ENCODE measurements around the gene CENPP. TPM values are rescaled to one million over a fixed set of nuclear protein-coding genes. Genes with fewer than 3 reads are reported as not detected.
"Not testable (repeated sequence)": the region's sequence is repeated elsewhere in the genome, so short reads cannot be mapped to it uniquely, and the experiment has no call there.

Gene CENPP
- total RNA-seq, 1 experiment from 2014 or later: 14.3 TPM

DNA sequence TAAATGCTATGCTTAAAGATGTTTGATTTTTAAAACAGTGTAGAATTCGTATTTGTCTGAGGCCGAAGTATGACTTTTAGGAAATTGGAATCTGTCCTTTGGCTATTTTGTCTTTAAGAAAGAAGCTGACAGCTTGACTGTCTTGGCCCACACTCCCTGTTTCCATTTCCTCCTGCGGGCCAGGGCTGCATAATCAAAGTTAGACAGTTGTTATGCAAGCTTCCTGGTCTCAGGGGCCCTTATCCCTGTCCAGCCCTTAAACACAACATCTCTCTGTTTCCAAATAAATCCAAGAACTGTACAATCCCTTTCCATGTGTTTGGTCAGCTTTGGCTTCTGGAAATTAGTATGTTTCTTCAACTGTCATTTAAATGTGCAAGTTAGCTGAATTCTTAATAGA is 264.6 kb downstream of the CENPP start:
- Mint-ChIP-seq H3K27ac (no peak overlapping the region), H3K4me3 (no peak overlapping the region), H3K36me3 (peaks cover 5% of the 10 kb centered on the region), H3K4me1 (peaks cover 18% of the 10 kb centered on the region), H3K9me3 (peaks cover 11% of the 10 kb centered on the region), H3K27me3 (ENCODE audit: low read depth) (no peaks in the 10 kb centered on the region)
- TF ChIP-seq HMGA2 (CRISPR knock-in tag; IDR thresholded peaks at IDR 0.05): no peak
- TF ChIP-seq, protein P1, sequence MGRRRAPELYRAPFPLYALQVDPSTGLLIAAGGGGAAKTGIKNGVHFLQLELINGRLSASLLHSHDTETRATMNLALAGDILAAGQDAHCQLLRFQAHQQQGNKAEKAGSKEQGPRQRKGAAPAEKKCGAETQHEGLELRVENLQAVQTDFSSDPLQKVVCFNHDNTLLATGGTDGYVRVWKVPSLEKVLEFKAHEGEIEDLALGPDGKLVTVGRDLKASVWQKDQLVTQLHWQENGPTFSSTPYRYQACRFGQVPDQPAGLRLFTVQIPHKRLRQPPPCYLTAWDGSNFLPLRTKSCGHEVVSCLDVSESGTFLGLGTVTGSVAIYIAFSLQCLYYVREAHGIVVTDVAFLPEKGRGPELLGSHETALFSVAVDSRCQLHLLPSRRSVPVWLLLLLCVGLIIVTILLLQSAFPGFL (CRISPR knock-in tag; IDR thresholded peaks at IDR 0.05; ENCODE audit: borderline replicate concordance): no peak
- DNase-seq (ENCODE audit: low spot score) (no peak), ATAC-seq (no peak)
- CTCF ChIA-PET: interaction anchor here (1.1 kb wide), 1 partner anchor 88 kb away, joined by 4 read pairs; no protein-coding TSS in a partner anchor
- POLR2A ChIA-PET: no interaction called here

DNA sequence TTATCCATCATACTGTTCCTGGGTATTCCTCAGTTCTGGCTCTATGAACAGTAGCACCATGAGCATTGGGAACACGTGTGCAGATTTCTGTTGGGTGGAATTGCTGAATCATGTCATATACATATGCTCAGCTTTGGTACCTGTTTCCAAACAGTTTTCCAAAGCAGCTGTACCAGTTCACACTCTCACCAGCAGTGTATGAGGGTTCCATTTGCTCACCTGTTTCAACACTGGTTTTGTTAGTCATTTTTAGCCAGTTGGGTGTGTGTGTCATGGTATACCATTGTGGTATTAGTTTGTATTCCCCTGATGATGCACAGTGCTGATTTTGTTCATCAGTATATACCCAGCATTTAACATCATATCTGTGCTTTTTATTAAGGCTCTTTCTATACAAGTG is 266.8 kb downstream of the CENPP start:
- CTCF ChIA-PET: interaction anchor here (1.0 kb wide), 1 partner anchor 90 kb away, joined by 4 read pairs; no protein-coding TSS in a partner anchor
- POLR2A ChIA-PET: no interaction called here
- TF ChIP-seq, protein P2, sequence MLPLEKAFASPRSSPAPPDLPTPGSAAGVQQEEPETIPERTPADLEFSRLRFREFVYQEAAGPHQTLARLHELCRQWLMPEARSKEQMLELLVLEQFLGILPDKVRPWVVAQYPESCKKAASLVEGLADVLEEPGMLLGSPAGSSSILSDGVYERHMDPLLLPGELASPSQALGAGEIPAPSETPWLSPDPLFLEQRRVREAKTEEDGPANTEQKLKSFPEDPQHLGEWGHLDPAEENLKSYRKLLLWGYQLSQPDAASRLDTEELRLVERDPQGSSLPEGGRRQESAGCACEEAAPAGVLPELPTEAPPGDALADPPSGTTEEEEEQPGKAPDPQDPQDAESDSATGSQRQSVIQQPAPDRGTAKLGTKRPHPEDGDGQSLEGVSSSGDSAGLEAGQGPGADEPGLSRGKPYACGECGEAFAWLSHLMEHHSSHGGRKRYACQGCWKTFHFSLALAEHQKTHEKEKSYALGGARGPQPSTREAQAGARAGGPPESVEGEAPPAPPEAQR (CRISPR knock-in tag; IDR thresholded peaks at IDR 0.05): no peak
- DNase-seq (ENCODE audit: low spot score) (no peak), ATAC-seq (no peak)
- H3K4me3 Mint-ChIP-seq: no peak overlapping the region
- H3K4me1 Mint-ChIP-seq: peaks cover 18% of the 10 kb centered on the region
- H3K27me3 Mint-ChIP-seq (ENCODE audit: low read depth): no peaks in the 10 kb centered on the region
- H3K9me3 Mint-ChIP-seq: peaks cover under 1% of the 10 kb centered on the region; the same call in 1 of the 2 replicates
- no peak overlapping the region for H3K27ac Mint-ChIP-seq
- H3K36me3 Mint-ChIP-seq: no peaks in the 10 kb centered on the region

DNA sequence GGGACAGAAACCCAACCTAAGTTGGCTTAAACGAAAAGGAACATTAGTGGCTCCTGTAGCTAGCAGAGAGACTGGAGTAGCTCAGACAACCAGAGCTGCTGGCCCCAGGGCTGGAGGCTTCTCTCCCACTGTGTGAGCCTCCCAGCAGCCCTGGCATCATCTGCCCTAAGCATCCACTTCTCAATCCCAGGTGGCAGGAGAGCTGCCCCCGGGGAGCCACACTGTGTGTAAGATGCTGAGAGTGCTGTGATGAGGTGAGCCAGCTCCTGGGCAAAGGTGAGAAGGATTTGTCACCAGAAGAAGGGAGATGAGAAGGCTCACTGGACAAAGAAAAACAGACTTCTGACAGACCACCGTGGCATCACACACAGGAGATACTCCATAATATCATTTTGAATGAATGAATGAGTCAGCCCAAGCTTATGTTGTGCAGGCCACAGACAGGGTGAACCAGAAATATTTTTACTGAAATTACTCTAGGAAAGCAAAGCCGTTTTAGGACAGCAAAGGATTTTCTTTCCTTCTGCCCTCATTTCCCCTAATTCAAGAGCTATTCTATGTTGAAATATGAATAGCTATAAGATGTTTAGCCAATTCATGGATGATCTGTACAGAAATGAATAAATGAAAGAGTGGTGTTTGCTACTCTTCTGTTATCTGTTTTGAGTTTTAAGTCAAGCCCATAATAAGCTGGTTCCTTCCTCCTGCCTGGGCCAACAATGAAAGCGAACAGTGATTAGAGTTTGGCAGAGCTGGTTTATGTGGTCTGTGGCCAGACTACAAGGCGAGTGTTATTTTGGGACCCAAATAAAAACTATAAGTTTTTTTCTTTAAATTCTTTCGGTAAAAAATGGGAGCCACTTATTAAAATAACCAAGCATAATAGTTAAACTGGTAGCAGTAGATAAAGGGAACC is 267.5 kb downstream of the CENPP start:
- Mint-ChIP-seq H3K4me3 (no peak overlapping the region), H3K27ac (no peak overlapping the region), H3K9me3 (no peaks in the 10 kb centered on the region), H3K4me1 (peaks cover 18% of the 10 kb centered on the region), H3K36me3 (no peaks in the 10 kb centered on the region), H3K27me3 (ENCODE audit: low read depth) (no peaks in the 10 kb centered on the region)
- POLR2A ChIA-PET: interaction anchor here (0.5 kb wide), 1 partner anchor 268 kb away, joined by 3 read pairs; no protein-coding TSS in a partner anchor
- CTCF ChIA-PET: interaction anchor here (0.6 to 1.0 kb wide), 2 partner anchors 91 to 147 kb away, joined by 4 read pairs; no protein-coding TSS in a partner anchor
- ATAC-seq (no peak), DNase-seq (ENCODE audit: low spot score) (no peak)
- TF ChIP-seq GRHL2 (CRISPR knock-in tag; IDR thresholded peaks at IDR 0.05; ENCODE audit: insufficient replicate concordance, severe bottlenecking) (no peak), ZNF263 (CRISPR knock-in tag; IDR thresholded peaks at IDR 0.05; ENCODE audit: low read depth) (no peak), ATF1 (CRISPR knock-in tag; IDR thresholded peaks at IDR 0.05) (no peak), PRRX2 (CRISPR knock-in tag; IDR thresholded peaks at IDR 0.05) (no peak), ETV6 (CRISPR knock-in tag; IDR thresholded peaks at IDR 0.05) (no peak), SP1 (CRISPR knock-in tag; conservative IDR thresholded peaks at IDR 0.05) (no peak), NFYB (CRISPR knock-in tag; conservative IDR thresholded peaks at IDR 0.05; ENCODE audit: low read depth) (no peak), ZNF671 (CRISPR knock-in tag; IDR thresholded peaks at IDR 0.05) (no peak), FOXJ3 (CRISPR knock-in tag; IDR thresholded peaks at IDR 0.05; ENCODE audit: borderline replicate concordance) (no peak), KAT7 (CRISPR knock-in tag; IDR thresholded peaks at IDR 0.05; ENCODE audit: borderline replicate concordance) (no peak), ZNF423 (CRISPR knock-in tag; IDR thresholded peaks at IDR 0.05) (no peak)
- TF ChIP-seq, protein P3, sequence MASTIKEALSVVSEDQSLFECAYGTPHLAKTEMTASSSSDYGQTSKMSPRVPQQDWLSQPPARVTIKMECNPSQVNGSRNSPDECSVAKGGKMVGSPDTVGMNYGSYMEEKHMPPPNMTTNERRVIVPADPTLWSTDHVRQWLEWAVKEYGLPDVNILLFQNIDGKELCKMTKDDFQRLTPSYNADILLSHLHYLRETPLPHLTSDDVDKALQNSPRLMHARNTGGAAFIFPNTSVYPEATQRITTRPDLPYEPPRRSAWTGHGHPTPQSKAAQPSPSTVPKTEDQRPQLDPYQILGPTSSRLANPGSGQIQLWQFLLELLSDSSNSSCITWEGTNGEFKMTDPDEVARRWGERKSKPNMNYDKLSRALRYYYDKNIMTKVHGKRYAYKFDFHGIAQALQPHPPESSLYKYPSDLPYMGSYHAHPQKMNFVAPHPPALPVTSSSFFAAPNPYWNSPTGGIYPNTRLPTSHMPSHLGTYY (CRISPR knock-in tag; IDR thresholded peaks at IDR 0.05): no peak

DNA sequence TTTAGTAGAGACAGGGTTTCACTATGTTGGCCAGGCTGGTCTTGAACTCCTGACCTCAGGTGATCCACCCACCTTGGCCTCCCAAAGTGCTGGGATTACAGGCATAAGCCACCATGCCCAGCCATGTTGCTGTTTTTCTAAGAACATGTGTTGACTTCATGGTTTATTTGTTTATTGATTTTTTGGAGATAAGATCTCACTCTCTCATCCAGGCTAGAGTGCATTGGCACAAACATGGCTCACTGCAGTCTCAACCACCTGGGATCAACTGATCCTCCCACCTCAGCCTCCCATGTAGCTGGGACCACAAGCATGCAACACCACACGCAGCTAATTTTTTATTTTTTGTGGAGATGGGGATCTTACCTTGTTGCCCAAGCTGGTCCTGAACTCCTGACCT is 269.3 kb downstream of the CENPP start:
- H3K27me3 Mint-ChIP-seq (ENCODE audit: low read depth): not testable (repeated sequence)

More for the DNA sequence above, 269.3 kb downstream of the CENPP start:
- H3K27ac Mint-ChIP-seq; DNase-seq (ENCODE audit: low spot score); H3K9me3 Mint-ChIP-seq; H3K4me1 Mint-ChIP-seq; H3K36me3 Mint-ChIP-seq; CTCF ChIA-PET; ATAC-seq; H3K4me3 Mint-ChIP-seq: not testable (repeated sequence)
- POLR2A ChIA-PET: interaction anchor here (0.6 kb wide), 1 partner anchor 709 kb away, joined by 3 read pairs; no protein-coding TSS in a partner anchor
